ENCODE data around the gene C6orf120.

- TF ChIP-seq, protein P1, sequence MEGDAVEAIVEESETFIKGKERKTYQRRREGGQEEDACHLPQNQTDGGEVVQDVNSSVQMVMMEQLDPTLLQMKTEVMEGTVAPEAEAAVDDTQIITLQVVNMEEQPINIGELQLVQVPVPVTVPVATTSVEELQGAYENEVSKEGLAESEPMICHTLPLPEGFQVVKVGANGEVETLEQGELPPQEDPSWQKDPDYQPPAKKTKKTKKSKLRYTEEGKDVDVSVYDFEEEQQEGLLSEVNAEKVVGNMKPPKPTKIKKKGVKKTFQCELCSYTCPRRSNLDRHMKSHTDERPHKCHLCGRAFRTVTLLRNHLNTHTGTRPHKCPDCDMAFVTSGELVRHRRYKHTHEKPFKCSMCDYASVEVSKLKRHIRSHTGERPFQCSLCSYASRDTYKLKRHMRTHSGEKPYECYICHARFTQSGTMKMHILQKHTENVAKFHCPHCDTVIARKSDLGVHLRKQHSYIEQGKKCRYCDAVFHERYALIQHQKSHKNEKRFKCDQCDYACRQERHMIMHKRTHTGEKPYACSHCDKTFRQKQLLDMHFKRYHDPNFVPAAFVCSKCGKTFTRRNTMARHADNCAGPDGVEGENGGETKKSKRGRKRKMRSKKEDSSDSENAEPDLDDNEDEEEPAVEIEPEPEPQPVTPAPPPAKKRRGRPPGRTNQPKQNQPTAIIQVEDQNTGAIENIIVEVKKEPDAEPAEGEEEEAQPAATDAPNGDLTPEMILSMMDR (conservative IDR thresholded peaks at IDR 0.05; ENCODE audit: low read depth, low read length) = no peak
- no peak for TF ChIP-seq EZH2 (IDR thresholded peaks at IDR 0.05; ENCODE audit: borderline replicate concordance, low read depth, low read length, poor library complexity, severe bottlenecking)
Measured at GRCh38 chr6:169684056-169684455, 17.9 kb upstream of the C6orf120 start.
